ENCODE measurements around the gene MYBPC2.

Gene MYBPC2

GRCh38 chr19:50513746-50514345 is 81.2 kb downstream of the MYBPC2 start, which contains the start of gene ASPDH:
TSS of gene ASPDH (minus strand) at chr19:50513913. CDS start at chr19:50513823, 90 bp downstream.
- DNase-seq (ENCODE audit: low spot score): peak; percentile 31

DNA sequence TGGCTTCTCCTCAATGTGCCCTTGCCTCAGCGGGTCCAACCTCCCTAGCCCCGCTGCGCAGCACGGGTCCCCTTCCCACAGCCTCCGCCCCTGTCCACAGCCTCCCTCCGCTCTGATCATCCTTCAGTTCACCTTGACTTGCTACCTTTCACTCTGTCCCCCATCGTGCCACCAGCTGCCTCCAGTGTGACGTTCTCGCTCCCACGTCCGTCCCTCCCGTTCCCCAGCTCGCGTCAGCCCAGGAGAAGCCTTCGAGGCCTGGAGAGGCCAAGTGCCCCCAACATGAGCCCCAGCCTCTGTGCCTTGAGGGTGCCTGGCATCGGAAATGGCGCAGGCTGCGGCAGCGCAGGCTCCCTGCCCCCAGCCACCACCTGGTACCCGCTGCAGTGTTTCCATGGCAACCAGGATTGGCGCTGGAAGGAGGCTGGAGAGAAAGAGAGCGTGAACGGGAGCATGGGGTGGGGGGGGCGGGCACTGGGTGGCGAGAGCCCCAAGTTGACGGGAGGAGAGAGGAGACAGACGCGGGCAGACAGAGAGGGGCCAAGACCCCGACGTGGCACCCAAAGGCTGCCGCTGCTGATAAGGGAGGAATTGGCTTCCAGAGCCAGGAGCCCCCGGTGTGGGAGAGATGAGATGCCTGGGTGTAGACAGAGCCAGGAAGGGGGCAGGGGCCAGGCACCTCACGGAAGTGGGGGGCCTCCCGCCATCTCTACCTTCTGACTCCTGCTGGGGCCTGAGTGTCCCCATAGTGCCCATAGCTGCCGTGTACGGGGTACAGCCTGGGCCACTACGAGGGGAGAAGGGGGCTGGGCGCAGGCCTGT is 81.9 kb downstream of the MYBPC2 start:
- no peak for DNase-seq (ENCODE audit: low spot score)
- TF ChIP-seq, protein P1, sequence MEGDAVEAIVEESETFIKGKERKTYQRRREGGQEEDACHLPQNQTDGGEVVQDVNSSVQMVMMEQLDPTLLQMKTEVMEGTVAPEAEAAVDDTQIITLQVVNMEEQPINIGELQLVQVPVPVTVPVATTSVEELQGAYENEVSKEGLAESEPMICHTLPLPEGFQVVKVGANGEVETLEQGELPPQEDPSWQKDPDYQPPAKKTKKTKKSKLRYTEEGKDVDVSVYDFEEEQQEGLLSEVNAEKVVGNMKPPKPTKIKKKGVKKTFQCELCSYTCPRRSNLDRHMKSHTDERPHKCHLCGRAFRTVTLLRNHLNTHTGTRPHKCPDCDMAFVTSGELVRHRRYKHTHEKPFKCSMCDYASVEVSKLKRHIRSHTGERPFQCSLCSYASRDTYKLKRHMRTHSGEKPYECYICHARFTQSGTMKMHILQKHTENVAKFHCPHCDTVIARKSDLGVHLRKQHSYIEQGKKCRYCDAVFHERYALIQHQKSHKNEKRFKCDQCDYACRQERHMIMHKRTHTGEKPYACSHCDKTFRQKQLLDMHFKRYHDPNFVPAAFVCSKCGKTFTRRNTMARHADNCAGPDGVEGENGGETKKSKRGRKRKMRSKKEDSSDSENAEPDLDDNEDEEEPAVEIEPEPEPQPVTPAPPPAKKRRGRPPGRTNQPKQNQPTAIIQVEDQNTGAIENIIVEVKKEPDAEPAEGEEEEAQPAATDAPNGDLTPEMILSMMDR (IDR thresholded peaks at IDR 0.05; ENCODE audit: extremely low read depth, missing control alignments): no peak

More at GRCh38 chr19:50513746-50514345, 81.2 kb downstream of the MYBPC2 start, which contains the start of gene ASPDH:
- TF ChIP-seq, protein P1 (IDR thresholded peaks at IDR 0.05; ENCODE audit: extremely low read depth, missing control alignments): no peak

DNA sequence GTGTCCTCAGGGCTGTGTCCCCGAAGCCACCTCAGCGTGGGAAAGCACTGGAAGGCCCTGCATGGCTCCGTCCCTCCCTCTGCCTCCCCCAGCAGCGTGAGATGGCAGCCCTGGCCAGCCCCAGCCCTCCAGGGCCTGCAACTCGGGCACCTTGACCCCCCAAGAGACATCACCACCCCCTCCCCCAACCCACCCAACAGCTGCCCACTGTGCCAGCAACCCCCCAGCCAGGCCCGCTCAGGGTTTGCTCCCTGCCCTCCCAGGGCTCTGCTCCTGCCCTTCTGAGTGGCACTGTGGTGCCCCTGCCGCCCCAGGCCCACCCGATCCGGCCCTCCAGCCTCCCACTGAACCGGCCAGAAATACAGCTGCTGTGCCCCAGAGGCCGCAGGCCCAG is 82.5 kb downstream of the MYBPC2 start:
- no peak for DNase-seq (ENCODE audit: low spot score)
- TF ChIP-seq, protein P1 (IDR thresholded peaks at IDR 0.05; ENCODE audit: extremely low read depth, missing control alignments): no peak
